HG03039 (cell line): ENCODE data around the gene LMNTD2.
A peak's percentile ranks its signal among the peaks of the same experiment; 100 is the strongest.
"Not testable (repeated sequence)": the region's sequence is repeated elsewhere in the genome, so short reads cannot be mapped to it uniquely, and the experiment has no call there.

Source experiments
- ATAC-seq: cut with Tn5 transposase; IDR thresholded peaks from one replicate; pipeline ENCODE4 v1.9.1; 2021; ENCODE audit warnings: mild to moderate bottlenecking, moderate library complexity; ENCODE audit not compliant: unreplicated experiment

LMNTD2 gene

GRCh38 chr11:516918-517685 is 43.4 kb downstream of the LMNTD2 start:
- ATAC-seq, result not testable (repeated sequence)

GRCh38 chr11:516400-516799 is 44.1 kb downstream of the LMNTD2 start:
- ATAC-seq, result no peak

- ATAC-seq, result no peak
These were observed 45.4 kb downstream of the LMNTD2 start for GRCh38 chr11:515131-515530.

- no peak for ATAC-seq
These were observed 45.9 kb downstream of the LMNTD2 start for GRCh38 chr11:514606-515005.

- no peak for ATAC-seq
These were observed 47.6 kb downstream of the LMNTD2 start for GRCh38 chr11:512761-513595.

GRCh38 chr11:508956-509355 is 51.6 kb downstream of the LMNTD2 start:
- ATAC-seq, result no peak

- ATAC-seq, result no peak
These were observed 52.6 kb downstream of the LMNTD2 start for GRCh38 chr11:507727-508515.

GRCh38 chr11:506995-507726 is 53.4 kb downstream of the LMNTD2 start, which contains the start of gene RNH1:
RNH1 (minus strand) TSS chr11:507242; CDS start chr11:502162, 5,080 bp downstream.
- ATAC-seq, result peak; percentile 49

- ATAC-seq, result peak; percentile 56
These were observed 54.1 kb downstream of the LMNTD2 start for GRCh38 chr11:506238-506994.

GRCh38 chr11:504994-505344 is 55.6 kb downstream of the LMNTD2 start:
- ATAC-seq, result no peak
